ENCODE data around the gene SEMA5A.

Gene SEMA5A

GRCh38 chr5:9265441-9266287 lies 280.2 kb downstream of the SEMA5A start:
- peak; percentile 88 for DNase-seq (ENCODE audit: low read depth)

- DNase-seq (ENCODE audit: low read depth): no peak
Measured at GRCh38 chr5:9264301-9264700, 281.6 kb downstream of the SEMA5A start.

- no peak for DNase-seq (ENCODE audit: low read depth)
Measured at GRCh38 chr5:9263656-9264055, 282.2 kb downstream of the SEMA5A start.

- no peak for DNase-seq (ENCODE audit: low read depth)
Measured at GRCh38 chr5:9251379-9251980, 294.4 kb downstream of the SEMA5A start.

GRCh38 chr5:9249231-9249630 lies 296.6 kb downstream of the SEMA5A start:
- DNase-seq (ENCODE audit: low read depth): no peak

- no peak for DNase-seq (ENCODE audit: low read depth)
Measured at GRCh38 chr5:9245071-9245470, 300.8 kb downstream of the SEMA5A start.

GRCh38 chr5:9244417-9244816 lies 301.5 kb downstream of the SEMA5A start:
- no peak for DNase-seq (ENCODE audit: low read depth)

GRCh38 chr5:9241479-9242305 lies 304.2 kb downstream of the SEMA5A start:
- no peak for DNase-seq (ENCODE audit: low read depth)

GRCh38 chr5:9240431-9240830 lies 305.4 kb downstream of the SEMA5A start:
- no peak for DNase-seq (ENCODE audit: low read depth)

- DNase-seq (ENCODE audit: low read depth): no peak
Measured at GRCh38 chr5:9239626-9240025, 306.2 kb downstream of the SEMA5A start.

GRCh38 chr5:9239071-9239470 lies 306.8 kb downstream of the SEMA5A start:
- DNase-seq (ENCODE audit: low read depth): no peak

GRCh38 chr5:9233712-9234111 lies 312.2 kb downstream of the SEMA5A start:
- no peak for DNase-seq (ENCODE audit: low read depth)

- no peak for DNase-seq (ENCODE audit: low read depth)
Measured at GRCh38 chr5:9233035-9233434, 312.8 kb downstream of the SEMA5A start.

GRCh38 chr5:9231842-9232241 lies 314.0 kb downstream of the SEMA5A start:
- DNase-seq (ENCODE audit: low read depth): no peak

- DNase-seq (ENCODE audit: low read depth): no peak
Measured at GRCh38 chr5:9230355-9230754, 315.5 kb downstream of the SEMA5A start.

- no peak for DNase-seq (ENCODE audit: low read depth)
Measured at GRCh38 chr5:9226016-9226536, 319.8 kb downstream of the SEMA5A start.

- DNase-seq (ENCODE audit: low read depth): no peak
Measured at GRCh38 chr5:9222054-9222976, 323.6 kb downstream of the SEMA5A start.

- DNase-seq (ENCODE audit: low read depth): no peak
Measured at GRCh38 chr5:9218358-9218757, 327.5 kb downstream of the SEMA5A start.

GRCh38 chr5:9212605-9213004 lies 333.3 kb downstream of the SEMA5A start:
- no peak for DNase-seq (ENCODE audit: low read depth)

- no peak for DNase-seq (ENCODE audit: low read depth)
Measured at GRCh38 chr5:9209846-9210492, 335.9 kb downstream of the SEMA5A start.

Measured in non-pigmented ciliary epithelial cell (primary cell).